CD8-positive, alpha-beta memory T cell (primary cell): ENCODE measurements around the gene OR2H1. TPM values are rescaled to one million over a fixed set of nuclear protein-coding genes. Genes with fewer than 3 reads are reported as not detected.

ENCODE experiments used
- polyA plus RNA-seq: library from polyadenylated mRNA; unstranded; fragments of 300-500 nt; fragmentation: Illumina TruSeq; gene quantifications from one replicate; pipeline ENCODE4 v1.2.3, GENCODE V29; 2021
- total RNA-seq, 2 experiments: library from RNA; stranded (reverse); gene quantifications; one replicate each; pipeline ENCODE4 v1.2.3, GENCODE V29; 2021

The OR2H1 gene
- total and polyA plus RNA-seq, 3 experiments from 2014 or later = not detected

Other genes with a start within 250 kb of the OR2H1 start
- gene OR14J1, start 155.5 kb upstream of the OR2H1 start, total RNA-seq = not detected
- not detected for gene OR14J1, start 155.5 kb upstream of the OR2H1 start, polyA plus RNA-seq
- not detected for gene OR5V1, start 88.3 kb upstream of the OR2H1 start, total RNA-seq
- not detected for gene OR5V1, start 88.3 kb upstream of the OR2H1 start, polyA plus RNA-seq
- not detected for gene OR12D3, start 81.9 kb upstream of the OR2H1 start, total RNA-seq
- gene OR12D3, start 81.9 kb upstream of the OR2H1 start, polyA plus RNA-seq = not detected
- not detected for gene OR12D2, start 61.5 kb upstream of the OR2H1 start, total RNA-seq
- gene OR12D2, start 61.5 kb upstream of the OR2H1 start, polyA plus RNA-seq = not detected
- gene OR12D1, start 42.2 kb upstream of the OR2H1 start, total RNA-seq = not detected
- not detected for gene OR12D1, start 42.2 kb upstream of the OR2H1 start, polyA plus RNA-seq
- gene OR10C1, start 17.8 kb upstream of the OR2H1 start, total RNA-seq = not detected
- gene OR10C1, start 17.8 kb upstream of the OR2H1 start, polyA plus RNA-seq = not detected
- not detected for gene OR11A1, start 84 bp upstream of the OR2H1 start, total RNA-seq
- not detected for gene OR11A1, start 84 bp upstream of the OR2H1 start, polyA plus RNA-seq
- not detected for gene MAS1L, start 30.8 kb downstream of the OR2H1 start, total RNA-seq
- not detected for gene MAS1L, start 30.8 kb downstream of the OR2H1 start, polyA plus RNA-seq
- gene UBD, start 102.6 kb downstream of the OR2H1 start, total RNA-seq = 1 to 10 TPM; 2.5 to 2.6 TPM
- not detected for gene UBD, start 102.6 kb downstream of the OR2H1 start, polyA plus RNA-seq
- gene OR2H2, start 128.0 kb downstream of the OR2H1 start, total RNA-seq = not detected
- not detected for gene OR2H2, start 128.0 kb downstream of the OR2H1 start, polyA plus RNA-seq
- gene GABBR1, start 176.0 kb downstream of the OR2H1 start, total RNA-seq = 1 to 10 TPM; 8.3 to 8.8 TPM
- 0.45 TPM for gene GABBR1, start 176.0 kb downstream of the OR2H1 start, polyA plus RNA-seq
- not detected for gene MOG, start 199.9 kb downstream of the OR2H1 start, total RNA-seq
- not detected for gene MOG, start 199.9 kb downstream of the OR2H1 start, polyA plus RNA-seq
- 1 to 10 TPM; 9.0 to 9.2 TPM for gene ZFP57, start 224.0 kb downstream of the OR2H1 start, total RNA-seq
- gene ZFP57, start 224.0 kb downstream of the OR2H1 start, polyA plus RNA-seq = 2.2 TPM